ENCODE measurements around the gene CALHM2.

The CALHM2 gene

GRCh38 chr10:103452506-103453230 is 498 bp upstream of the CALHM2 start:
- in situ Hi-C loops (cut with MboI; ENCODE audit: low sequenced_read_pairs): no loop called here

GRCh38 chr10:103451091-103451813 is 918 bp downstream of the CALHM2 start:
- in situ Hi-C loops (cut with MboI; ENCODE audit: low sequenced_read_pairs): no loop called here

- in situ Hi-C loops (cut with MboI; ENCODE audit: low sequenced_read_pairs): no loop called here
Observed at GRCh38 chr10:103450201-103450695, 1.9 kb downstream of the CALHM2 start.

GRCh38 chr10:103449208-103450144 is 2.7 kb downstream of the CALHM2 start:
- in situ Hi-C loops (cut with MboI; ENCODE audit: low sequenced_read_pairs): no loop called here

- in situ Hi-C loops (cut with MboI; ENCODE audit: low sequenced_read_pairs): no loop called here
Observed at GRCh38 chr10:103448746-103449145, 3.4 kb downstream of the CALHM2 start.

- in situ Hi-C loops (cut with MboI; ENCODE audit: low sequenced_read_pairs): no loop called here
Observed at GRCh38 chr10:103447187-103447586, 5.0 kb downstream of the CALHM2 start.

GRCh38 chr10:103445767-103446567 is 6.2 kb downstream of the CALHM2 start:
- in situ Hi-C loops (cut with MboI; ENCODE audit: low sequenced_read_pairs): no loop called here

GRCh38 chr10:103445366-103445765 is 6.8 kb downstream of the CALHM2 start:
- in situ Hi-C loops (cut with MboI; ENCODE audit: low sequenced_read_pairs): no loop called here

GRCh38 chr10:103444478-103444877 is 7.7 kb downstream of the CALHM2 start:
- in situ Hi-C loops (cut with MboI; ENCODE audit: low sequenced_read_pairs): no loop called here

GRCh38 chr10:103443475-103444185 is 8.5 kb downstream of the CALHM2 start:
- in situ Hi-C loops (cut with MboI; ENCODE audit: low sequenced_read_pairs): no loop called here

- in situ Hi-C loops (cut with MboI; ENCODE audit: low sequenced_read_pairs): no loop called here
Observed at GRCh38 chr10:103442031-103442461, 10.1 kb downstream of the CALHM2 start.

GRCh38 chr10:103441611-103442010 is 10.6 kb downstream of the CALHM2 start:
- in situ Hi-C loops (cut with MboI; ENCODE audit: low sequenced_read_pairs): no loop called here

- in situ Hi-C loops (cut with MboI; ENCODE audit: low sequenced_read_pairs): no loop called here
Observed at GRCh38 chr10:103441206-103441605, 11.0 kb downstream of the CALHM2 start.

GRCh38 chr10:103440416-103440815 is 11.8 kb downstream of the CALHM2 start:
- in situ Hi-C loops (cut with MboI; ENCODE audit: low sequenced_read_pairs): no loop called here

GRCh38 chr10:103439776-103440175 is 12.4 kb downstream of the CALHM2 start:
- in situ Hi-C loops (cut with MboI; ENCODE audit: low sequenced_read_pairs): no loop called here

GRCh38 chr10:103433858-103434257 is 18.3 kb downstream of the CALHM2 start:
- in situ Hi-C loops (cut with MboI; ENCODE audit: low sequenced_read_pairs): no loop called here

GRCh38 chr10:103431902-103432301 is 20.3 kb downstream of the CALHM2 start:
- in situ Hi-C loops (cut with MboI; ENCODE audit: low sequenced_read_pairs): no loop called here

- in situ Hi-C loops (cut with MboI; ENCODE audit: low sequenced_read_pairs): no loop called here
Observed at GRCh38 chr10:103429647-103430046, 22.5 kb downstream of the CALHM2 start.

GRCh38 chr10:103428989-103429643 is 23.1 kb downstream of the CALHM2 start:
- in situ Hi-C loops (cut with MboI; ENCODE audit: low sequenced_read_pairs): no loop called here

Measured in HL-60/S4 treated with retinoic acid at 250 ng/mL for 4 days and 3 days (cell line).